Activated CD8-positive, alpha-beta T cell treated with anti-CD3 and anti-CD28 coated beads for 36 hours (primary cell): ENCODE measurements around the gene COL5A1. TPM values are rescaled to one million over a fixed set of nuclear protein-coding genes. Genes with fewer than 3 reads are reported as not detected.

ENCODE experiments used
- ATAC-seq: fragments of 200-7000 bp; cut with Tn5 transposase; one replicate; pipeline ENCODE4 v1.10.0; 2021; ENCODE audit warnings: mild to moderate bottlenecking, moderate library complexity
- CTCF ChIA-PET: fragments of 350-600 bp; sonication (Branson Sonifier 250); formaldehyde crosslinking; loops from one replicate; lab custom pipeline; 2021; ENCODE audit warnings: antibody characterized with exemption; lab: Charles Lee
- POLR2A ChIA-PET: fragments of 350-600 bp; sonication (Branson Sonifier 250); formaldehyde crosslinking; loops from one replicate; lab custom pipeline; 2021; ENCODE audit warnings: antibody characterized with exemption; lab: Charles Lee
- DNase-seq: peaks from one replicate; pipeline ENCODE4 v3.0.0-alpha.2; 2020
- H3K27ac Mint-ChIP-seq: one replicate; pipeline ENCODE4 v1.8.0; 2021; ENCODE audit warnings: mild to moderate bottlenecking, mixed read lengths
- H3K27me3 Mint-ChIP-seq: one replicate; pipeline ENCODE4 v1.8.0; 2021; ENCODE audit warnings: mixed read lengths
- H3K36me3 Mint-ChIP-seq: one replicate; pipeline ENCODE4 v1.8.0; 2021; ENCODE audit warnings: low read depth, mixed read lengths
- H3K4me1 Mint-ChIP-seq: one replicate; pipeline ENCODE4 v1.8.0; 2021; ENCODE audit warnings: low read depth, mixed read lengths
- H3K4me3 Mint-ChIP-seq: one replicate; pipeline ENCODE4 v1.8.0; 2021; ENCODE audit warnings: mild to moderate bottlenecking, moderate library complexity, mixed read lengths
- H3K9me3 Mint-ChIP-seq: one replicate; pipeline ENCODE4 v1.8.0; 2021; ENCODE audit warnings: mixed read lengths
- intact Hi-C: fragments of 100-400 bp; cut with micrococcal nuclease; formaldehyde crosslinking; loops from one replicate; pipeline ENCODE4 v1.10.0; 2022
- total RNA-seq, 2 experiments: library from RNA; stranded (reverse); gene quantifications; one replicate each; pipeline ENCODE4 v1.2.3, GENCODE V29; 2021
- TF ChIP-seq, protein P1 (sequence below): fragments of 200-600 bp; IDR thresholded peaks from one replicate; pipeline ENCODE4 v1.8.0; 2022; ENCODE audit warnings: antibody characterized with exemption, mild to moderate bottlenecking

The COL5A1 gene
- total RNA-seq, 2 experiments from 2014 or later = 0.29 to 0.34 TPM

- TF ChIP-seq, protein P1, sequence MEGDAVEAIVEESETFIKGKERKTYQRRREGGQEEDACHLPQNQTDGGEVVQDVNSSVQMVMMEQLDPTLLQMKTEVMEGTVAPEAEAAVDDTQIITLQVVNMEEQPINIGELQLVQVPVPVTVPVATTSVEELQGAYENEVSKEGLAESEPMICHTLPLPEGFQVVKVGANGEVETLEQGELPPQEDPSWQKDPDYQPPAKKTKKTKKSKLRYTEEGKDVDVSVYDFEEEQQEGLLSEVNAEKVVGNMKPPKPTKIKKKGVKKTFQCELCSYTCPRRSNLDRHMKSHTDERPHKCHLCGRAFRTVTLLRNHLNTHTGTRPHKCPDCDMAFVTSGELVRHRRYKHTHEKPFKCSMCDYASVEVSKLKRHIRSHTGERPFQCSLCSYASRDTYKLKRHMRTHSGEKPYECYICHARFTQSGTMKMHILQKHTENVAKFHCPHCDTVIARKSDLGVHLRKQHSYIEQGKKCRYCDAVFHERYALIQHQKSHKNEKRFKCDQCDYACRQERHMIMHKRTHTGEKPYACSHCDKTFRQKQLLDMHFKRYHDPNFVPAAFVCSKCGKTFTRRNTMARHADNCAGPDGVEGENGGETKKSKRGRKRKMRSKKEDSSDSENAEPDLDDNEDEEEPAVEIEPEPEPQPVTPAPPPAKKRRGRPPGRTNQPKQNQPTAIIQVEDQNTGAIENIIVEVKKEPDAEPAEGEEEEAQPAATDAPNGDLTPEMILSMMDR = no peak
- no peaks in the 10 kb centered on the region for H3K27me3 Mint-ChIP-seq
- ATAC-seq = no peak
- intact Hi-C loops = no loop called here
- no peaks in the 10 kb centered on the region for H3K9me3 Mint-ChIP-seq
- no peaks in the 10 kb centered on the region for H3K36me3 Mint-ChIP-seq
- H3K4me3 Mint-ChIP-seq = no peak overlapping the region
- POLR2A ChIA-PET = no interaction called here
- H3K27ac Mint-ChIP-seq = no peak overlapping the region
- H3K4me1 Mint-ChIP-seq = no peaks in the 10 kb centered on the region
- CTCF ChIA-PET = no interaction called here
- no peak for DNase-seq
These were observed 9.7 kb upstream of the COL5A1 start for GRCh38 chr9:134631881-134632280.

GRCh38 chr9:134632329-134632728 lies 9.3 kb upstream of the COL5A1 start:
- Mint-ChIP-seq H3K4me3 (no peak overlapping the region), H3K9me3 (no peaks in the 10 kb centered on the region), H3K27me3 (no peaks in the 10 kb centered on the region), H3K27ac (no peak overlapping the region), H3K36me3 (no peaks in the 10 kb centered on the region), H3K4me1 (no peaks in the 10 kb centered on the region)
- ChIA-PET POLR2A (no interaction called here), CTCF (no interaction called here)
- TF ChIP-seq, protein P1 = no peak
- ATAC-seq (no peak), DNase-seq (no peak)
- intact Hi-C loops = no loop called here

DNA sequence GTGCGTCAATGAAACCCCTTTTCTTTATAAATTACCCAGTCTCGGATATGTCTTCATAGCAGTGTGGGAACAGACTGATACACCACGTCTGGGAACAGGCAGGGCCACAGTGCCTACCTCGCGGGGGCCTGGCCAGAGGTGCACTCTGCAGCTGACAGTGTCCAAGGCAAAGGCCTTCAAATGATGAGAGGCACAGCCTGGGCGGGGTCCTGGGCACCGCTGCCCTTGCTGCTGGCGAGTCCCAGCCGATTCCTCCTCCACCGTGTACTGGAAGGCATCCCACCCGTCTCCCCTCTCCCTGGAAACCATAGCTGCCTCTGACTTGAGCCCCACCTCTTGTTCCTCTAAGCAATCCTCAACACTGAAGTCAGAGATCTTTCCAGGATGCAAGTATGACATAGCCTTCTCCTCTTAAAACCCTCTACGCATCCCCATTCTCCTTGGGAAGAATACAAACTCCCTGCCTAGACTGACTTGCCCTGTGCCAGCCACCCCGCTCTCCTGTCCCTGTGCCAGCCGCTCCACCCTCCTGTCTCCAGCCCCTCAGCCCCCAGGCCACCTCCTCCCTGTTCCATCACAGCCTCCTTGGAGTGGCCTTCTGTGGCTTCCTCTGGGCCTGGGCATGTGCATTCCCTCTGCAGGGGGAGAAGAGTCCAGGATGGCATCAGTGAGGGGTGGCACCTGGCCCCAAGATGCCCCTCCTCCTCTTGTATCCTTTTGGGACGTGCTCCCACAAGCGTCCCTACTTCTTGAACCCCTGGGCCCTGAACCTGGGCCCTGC lies 8.1 kb upstream of the COL5A1 start:
- TF ChIP-seq, protein P1 = no peak
- no peak for DNase-seq

DNA sequence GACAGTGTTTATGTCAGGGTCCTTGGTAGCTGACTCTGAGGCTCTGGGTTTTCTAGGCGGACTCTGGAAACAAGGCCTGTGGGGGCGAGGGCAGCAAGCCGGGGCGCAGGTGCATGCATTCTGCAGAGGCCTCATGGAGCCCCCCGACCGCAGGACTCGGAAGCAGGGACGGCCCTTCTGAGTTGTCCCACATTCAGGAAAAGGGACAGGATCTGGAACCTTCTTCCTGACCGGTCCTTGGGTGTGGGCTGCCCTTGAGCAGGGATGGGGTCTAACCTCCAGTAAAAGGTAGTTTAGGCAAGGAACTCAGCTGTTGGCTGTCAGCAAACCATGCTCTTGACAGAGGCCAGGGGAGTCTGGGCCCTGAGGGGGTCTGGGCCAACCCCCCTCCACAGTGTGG lies 7.4 kb upstream of the COL5A1 start:
- no peaks in the 10 kb centered on the region for H3K4me1 Mint-ChIP-seq
- no peak overlapping the region for H3K4me3 Mint-ChIP-seq
- H3K27me3 Mint-ChIP-seq = peaks cover 4% of the 10 kb centered on the region
- ChIA-PET CTCF (no interaction called here), POLR2A (no interaction called here)
- no peaks in the 10 kb centered on the region for H3K36me3 Mint-ChIP-seq
- ATAC-seq = no peak
- no peak overlapping the region for H3K27ac Mint-ChIP-seq
- no peaks in the 10 kb centered on the region for H3K9me3 Mint-ChIP-seq
- no peak for DNase-seq
- TF ChIP-seq, protein P1 = no peak
- intact Hi-C loops = no loop called here

More for the DNA sequence above, 8.1 kb upstream of the COL5A1 start:
- Mint-ChIP-seq H3K36me3 (no peaks in the 10 kb centered on the region), H3K27me3 (no peaks in the 10 kb centered on the region), H3K9me3 (no peaks in the 10 kb centered on the region), H3K27ac (no peak overlapping the region), H3K4me1 (no peaks in the 10 kb centered on the region), H3K4me3 (no peak overlapping the region)
- intact Hi-C loops = no loop called here
- ChIA-PET CTCF (no interaction called here), POLR2A (no interaction called here)
- ATAC-seq = no peak

DNA sequence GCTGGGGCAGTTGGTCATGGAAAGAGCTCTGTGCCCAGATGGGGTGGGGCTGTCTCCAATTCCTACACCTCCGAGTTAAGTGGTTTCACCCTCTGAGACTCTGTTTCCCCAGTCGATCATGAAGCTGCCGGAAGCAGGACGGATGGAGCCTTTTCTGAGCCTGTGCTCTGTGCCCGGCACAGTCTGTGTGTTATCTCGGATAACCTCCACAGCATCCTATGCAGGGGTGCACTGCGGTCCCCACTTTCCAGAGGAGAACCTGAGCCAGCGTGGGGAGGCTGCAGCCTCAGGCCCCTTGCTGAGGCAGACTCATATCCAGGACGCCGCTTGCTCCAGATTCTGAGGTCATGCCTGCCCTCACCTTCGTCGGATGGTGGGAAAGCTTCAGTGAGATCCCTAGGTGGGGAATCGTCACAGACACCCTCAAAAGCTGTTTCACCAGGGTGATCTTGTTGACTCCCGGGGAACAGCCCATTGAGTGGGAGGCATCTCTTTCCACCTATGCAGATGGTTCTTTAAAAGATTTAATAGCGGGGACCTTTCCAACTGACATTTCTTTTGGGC lies 6.9 kb upstream of the COL5A1 start:
- DNase-seq (no peak), ATAC-seq (no peak)
- TF ChIP-seq, protein P1 = no peak
- Mint-ChIP-seq H3K27ac (no peak overlapping the region), H3K27me3 (peaks cover 4% of the 10 kb centered on the region), H3K4me3 (no peak overlapping the region), H3K4me1 (no peaks in the 10 kb centered on the region), H3K9me3 (no peaks in the 10 kb centered on the region), H3K36me3 (no peaks in the 10 kb centered on the region)
- ChIA-PET CTCF (no interaction called here), POLR2A (no interaction called here)
- intact Hi-C loops = no loop called here
